Ovary (tissue), 3 donors: Measurements from ENCODE around the gene AJUBA.

ENCODE experiments used
- EP300 ChIP-seq: sonication (generic); formaldehyde crosslinking; IDR thresholded peaks from one replicate; pipeline ENCODE4 v1.6.1; 2017; ENCODE audit warnings: antibody characterized with exemption
- POLR2A ChIP-seq: fragments of 450-650 bp; IDR thresholded peaks from one replicate; pipeline ENCODE4 v1.6.1; 2017; ENCODE audit warnings: antibody characterized with exemption, mild to moderate bottlenecking, moderate library complexity
- TF ChIP-seq, protein P1 (sequence below), 3 donors: fragments of 450-650 bp in 2 of 3; fragments of 200-600 bp in 1 of 3; IDR thresholded peaks; one replicate each; pipeline versions ENCODE4 v1.5.1 to v1.8.0; 2016 to 2022; ENCODE audit warnings: antibody characterized with exemption in 3 of 3, mild to moderate bottlenecking in 1 of 3
- donor health status: DM: no; HTN: no; CAD: no.

- TF ChIP-seq, protein P1, sequence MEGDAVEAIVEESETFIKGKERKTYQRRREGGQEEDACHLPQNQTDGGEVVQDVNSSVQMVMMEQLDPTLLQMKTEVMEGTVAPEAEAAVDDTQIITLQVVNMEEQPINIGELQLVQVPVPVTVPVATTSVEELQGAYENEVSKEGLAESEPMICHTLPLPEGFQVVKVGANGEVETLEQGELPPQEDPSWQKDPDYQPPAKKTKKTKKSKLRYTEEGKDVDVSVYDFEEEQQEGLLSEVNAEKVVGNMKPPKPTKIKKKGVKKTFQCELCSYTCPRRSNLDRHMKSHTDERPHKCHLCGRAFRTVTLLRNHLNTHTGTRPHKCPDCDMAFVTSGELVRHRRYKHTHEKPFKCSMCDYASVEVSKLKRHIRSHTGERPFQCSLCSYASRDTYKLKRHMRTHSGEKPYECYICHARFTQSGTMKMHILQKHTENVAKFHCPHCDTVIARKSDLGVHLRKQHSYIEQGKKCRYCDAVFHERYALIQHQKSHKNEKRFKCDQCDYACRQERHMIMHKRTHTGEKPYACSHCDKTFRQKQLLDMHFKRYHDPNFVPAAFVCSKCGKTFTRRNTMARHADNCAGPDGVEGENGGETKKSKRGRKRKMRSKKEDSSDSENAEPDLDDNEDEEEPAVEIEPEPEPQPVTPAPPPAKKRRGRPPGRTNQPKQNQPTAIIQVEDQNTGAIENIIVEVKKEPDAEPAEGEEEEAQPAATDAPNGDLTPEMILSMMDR (IDR thresholded peaks at IDR 0.05): no peak
- TF ChIP-seq POLR2A: no peak
- no peak for TF ChIP-seq EP300
Observed at GRCh38 chr14:22922294-22922693, 60.1 kb downstream of the AJUBA start.
